ENCODE data around the gene DENND1A.
A peak's percentile ranks its signal among the peaks of the same experiment; 100 is the strongest.
"Not testable (repeated sequence)": the region's sequence is repeated elsewhere in the genome, so short reads cannot be mapped to it uniquely, and the experiment has no call there.

DENND1A gene

DNA sequence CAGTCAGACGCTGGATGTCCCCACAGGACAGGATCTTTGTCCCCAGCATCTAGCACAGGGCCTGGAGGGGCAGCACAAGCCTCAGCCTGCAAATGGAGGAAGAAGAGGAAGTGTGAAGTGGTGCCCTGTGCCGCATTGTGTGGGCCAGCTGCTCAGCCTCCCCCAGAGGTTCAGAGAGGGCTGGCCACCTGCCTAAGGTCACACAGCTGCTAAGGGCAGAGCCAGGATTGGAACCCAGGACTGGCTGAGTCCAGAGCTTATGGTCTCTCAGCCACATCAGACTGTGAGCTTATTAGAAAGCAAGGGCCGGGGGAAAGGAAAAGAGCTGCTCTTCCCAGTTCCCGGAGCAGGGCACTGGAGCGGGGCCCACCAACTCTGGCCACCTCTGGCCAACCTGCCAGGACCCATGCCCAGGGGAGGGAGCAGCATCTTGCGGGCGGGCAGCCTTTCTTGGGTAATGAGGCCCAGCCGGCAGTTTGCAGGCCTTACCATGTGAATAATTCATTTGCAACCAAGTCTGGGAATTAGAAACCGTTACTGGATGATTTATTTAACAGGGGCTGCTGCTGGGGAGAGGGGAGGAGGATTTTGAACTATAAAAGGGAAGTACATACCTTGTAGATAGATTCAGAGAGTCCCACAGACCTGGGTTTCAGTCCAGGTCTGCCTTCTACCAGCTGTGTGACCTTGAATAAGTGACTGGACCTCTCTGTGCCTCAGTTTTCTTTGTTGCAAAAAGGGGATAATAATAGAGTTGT lies 585.6 kb downstream of the DENND1A start:
- DNase-seq: no peak

DNA sequence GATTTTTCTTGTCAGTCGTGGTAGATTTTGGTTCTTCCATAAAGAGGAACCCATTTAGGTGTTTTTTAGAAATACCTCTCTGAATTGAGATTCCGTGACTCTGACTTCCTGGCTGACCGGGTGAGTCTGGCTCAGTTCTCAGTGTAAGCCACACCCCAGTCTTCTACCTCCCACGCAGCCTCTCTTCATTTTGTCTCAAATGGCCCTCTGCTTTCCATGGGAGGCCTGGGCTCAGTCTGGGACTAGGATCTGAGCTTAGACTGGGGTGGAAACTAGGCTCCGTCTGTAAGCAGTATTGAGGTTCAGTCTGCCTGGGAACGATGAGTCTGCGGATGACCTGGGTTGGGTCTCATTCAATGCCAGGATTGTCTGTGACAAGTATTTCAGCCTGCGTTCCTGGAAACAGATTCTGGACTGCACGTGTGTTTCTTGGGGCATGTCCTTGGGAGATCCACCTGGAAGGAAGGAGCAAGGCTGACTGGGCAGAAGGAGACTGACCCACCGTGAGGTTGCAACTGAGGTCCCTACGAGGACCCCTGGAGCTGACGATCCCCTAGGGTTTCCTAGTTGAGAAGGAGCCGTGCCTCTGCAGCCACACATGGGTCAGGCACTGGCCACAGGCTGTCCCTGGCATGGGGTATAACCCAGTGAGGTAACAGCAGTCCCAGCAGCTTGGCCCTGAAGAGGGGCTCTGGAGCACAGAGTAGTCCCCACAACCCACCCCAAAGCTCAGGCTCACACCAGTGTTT lies 586.3 kb downstream of the DENND1A start:
- DNase-seq: no peak

DNA sequence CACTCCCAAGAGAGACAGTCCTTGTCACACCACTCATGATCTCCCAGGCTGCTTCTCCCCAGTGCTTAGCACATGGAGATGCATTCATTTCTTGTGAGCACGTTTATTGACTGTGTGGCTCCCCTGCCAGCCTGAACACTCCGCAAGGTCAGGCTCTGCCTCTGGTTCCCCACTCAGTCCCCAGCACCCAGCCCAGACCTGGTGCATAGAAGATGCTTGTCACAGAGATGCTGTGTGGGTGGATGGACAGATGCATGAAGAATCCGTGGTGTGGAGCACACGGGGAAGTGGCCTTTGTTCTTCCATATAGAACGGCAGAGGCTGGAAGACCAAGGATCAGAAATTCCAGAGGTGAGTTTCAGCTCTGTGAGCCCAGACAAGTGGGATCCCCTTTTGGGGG lies 587.7 kb downstream of the DENND1A start:
- no peak for DNase-seq

DNA sequence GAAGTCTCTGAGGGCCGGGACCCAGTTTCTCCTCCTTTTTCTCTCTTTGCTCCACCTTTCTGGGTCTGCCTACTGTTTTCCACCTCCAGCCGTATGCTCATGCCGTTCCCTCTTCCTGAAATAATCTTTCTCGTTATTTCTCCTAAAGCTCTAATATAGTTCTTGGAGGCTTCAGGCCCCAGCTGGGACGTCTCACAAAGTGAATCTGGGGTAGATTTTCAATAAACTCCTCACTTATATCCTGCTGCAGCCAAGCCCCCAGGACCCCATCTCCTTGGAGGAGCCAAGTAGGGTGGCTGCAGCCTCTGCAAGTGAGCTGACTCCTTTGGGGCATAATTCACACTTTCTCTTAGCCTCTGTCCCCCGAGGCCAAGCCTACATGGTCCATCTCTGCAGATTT lies 588.1 kb downstream of the DENND1A start:
- DNase-seq: no peak

DNA sequence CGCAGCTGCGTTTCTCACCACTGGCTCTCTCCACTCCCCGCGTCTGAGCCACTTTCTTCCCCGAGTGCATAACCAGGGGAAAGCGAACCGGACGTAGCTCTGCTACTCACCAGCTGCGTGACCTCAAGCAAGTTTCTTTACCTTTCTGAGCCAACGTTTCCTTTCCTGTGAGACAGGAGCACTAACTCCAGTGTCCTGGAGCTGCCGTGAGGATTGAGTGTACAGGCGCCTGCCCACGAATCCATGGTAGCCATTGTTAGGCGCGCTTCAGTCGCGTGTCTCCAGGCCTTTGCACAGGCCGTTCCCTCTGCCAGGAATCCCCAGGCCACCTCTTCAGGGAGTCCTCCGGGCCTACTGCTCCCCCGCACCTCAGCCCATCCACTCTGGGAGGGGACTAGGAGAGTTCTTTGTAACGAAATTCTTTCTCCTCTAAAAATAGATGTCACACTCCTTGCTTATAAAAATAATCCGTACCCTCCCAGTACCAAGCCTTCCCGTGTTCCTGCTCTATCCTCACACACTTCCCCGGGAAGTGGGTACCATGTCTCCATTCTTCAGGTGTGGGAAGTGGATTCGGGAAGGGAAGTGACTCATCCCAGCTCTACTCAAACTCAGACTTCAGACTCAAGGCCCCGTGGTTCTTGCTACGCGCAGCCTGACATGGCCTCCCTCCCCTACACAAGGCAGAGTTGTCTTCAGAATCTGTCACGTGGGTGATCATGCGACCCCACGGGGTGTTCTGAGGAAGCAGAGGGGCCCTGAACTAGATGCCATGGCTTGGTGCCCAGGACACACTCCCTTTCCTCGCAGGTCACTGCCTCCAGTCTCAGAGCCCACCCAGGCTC lies 590.0 kb downstream of the DENND1A start:
- no peak for DNase-seq

DNA sequence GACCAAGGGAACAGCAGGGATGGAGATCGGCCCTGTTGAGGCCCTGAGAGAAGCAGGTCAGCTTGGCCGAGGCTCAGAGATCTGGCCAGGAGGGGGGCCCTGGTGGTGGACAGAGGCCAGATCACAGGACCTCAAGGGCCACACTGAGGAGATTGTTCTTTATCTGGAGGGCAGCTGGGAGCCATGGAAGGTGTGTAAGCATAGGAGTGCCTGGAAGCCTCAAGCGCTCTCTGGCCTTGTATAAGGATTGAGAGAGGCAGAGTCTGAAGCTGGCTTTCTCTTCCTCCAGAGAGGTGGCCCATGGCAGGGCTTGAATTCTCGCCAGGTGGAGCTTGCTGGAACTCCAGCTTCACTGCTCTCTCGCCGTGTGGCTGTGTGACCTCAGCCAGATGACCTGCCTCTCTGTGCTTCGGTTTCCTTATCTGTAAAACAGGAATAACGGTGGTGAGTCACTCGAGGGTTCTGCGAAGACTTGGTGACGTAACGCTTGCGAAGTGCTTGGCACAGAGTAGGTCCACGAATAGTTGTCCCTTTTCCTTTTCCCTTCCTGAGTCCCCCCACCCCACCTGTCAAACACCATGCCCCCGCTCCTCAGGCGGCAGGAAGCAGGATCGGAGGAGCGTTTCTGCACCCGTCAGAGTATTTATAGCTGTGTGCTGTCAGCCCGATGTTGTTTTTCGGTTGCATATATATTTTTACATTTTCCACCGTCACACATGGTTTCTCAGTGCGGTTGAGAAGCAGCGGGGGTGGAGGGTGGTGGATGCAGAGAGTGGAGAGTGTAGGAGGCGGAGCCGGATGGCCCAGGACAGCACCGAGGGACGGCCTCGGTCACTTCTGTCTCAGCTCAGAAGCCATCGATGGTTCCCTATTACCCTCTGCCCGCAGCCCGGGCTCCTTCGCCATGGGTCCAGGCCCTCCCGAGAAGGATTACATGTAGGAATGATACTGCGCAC lies 590.9 kb downstream of the DENND1A start:
- no peak for DNase-seq

DNA sequence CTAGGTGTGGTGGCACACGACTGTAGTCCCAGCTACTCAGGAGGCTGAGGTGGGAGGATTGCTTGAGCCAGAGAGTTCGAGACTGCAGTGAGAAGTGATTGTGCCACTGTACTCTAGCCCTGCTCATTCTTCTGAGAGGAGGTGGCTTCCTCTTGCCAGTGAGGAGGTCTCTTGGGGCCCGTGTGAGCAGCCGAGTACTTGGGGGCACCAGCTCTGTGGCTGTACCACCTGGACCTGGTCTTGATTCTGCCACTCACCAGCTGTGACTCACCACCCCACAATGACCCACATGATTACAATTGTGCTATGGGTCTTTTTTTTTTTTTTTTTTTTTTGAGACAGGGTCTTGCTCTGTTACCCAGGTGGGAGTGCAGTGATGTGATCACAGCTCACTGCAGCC lies 592.0 kb downstream of the DENND1A start:
- DNase-seq: no peak

DNA sequence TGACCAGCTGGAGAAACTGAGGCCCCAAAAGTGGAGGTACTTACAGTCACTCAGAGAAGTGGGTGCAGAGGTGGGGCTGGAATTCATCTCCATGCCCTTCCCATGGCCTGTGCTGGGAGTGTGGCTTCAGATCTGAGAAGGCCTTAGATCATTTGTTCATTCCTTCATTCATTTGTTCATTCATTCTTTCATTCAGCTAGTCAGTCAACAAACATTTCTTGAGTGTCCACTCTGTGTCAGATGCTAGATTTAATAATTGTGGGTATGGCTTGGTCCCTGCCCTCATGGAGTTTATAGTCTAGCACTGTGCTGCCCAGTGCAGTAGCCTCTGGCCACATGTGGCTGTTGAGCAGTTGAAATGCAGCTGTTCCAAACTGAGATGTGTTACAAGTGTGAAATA lies 593.0 kb downstream of the DENND1A start:
- DNase-seq: no peak

DNA sequence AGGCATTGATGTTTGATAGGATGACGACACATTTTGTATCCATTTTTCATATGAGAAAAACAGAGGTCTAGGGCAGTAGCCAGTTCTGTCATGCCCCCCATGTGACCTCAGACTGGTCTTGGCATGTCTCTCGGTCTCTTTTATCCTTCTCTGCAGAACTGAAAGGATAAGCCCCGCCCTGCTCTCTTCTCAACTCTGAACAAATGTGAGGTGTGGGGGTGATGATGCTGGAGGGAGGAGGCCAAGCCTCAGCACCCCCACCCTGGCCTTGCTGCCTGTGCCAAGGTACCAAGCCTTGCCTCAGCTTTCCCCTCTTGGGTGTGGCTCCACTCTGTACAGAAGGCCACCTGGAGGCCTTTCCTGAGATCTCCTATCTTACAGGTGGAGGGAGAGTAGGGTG lies 593.5 kb downstream of the DENND1A start:
- no peak for DNase-seq

DNA sequence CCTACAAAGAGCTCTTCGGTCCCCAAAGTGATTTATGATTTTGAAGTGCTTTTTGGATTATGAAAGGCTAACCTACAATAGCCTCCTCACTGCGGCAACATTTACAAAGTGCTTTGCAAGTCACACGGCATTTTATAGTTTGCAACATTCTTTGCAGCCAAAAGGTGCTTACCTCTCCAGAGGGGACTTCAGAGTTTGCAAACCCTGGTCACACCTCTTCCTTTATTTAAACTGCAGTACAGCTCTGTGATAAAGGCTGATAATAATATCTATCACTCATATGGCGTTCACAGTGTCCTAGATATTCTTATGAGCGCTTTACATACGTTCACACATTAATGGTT lies 594.0 kb downstream of the DENND1A start:
- no peak for DNase-seq

DNA sequence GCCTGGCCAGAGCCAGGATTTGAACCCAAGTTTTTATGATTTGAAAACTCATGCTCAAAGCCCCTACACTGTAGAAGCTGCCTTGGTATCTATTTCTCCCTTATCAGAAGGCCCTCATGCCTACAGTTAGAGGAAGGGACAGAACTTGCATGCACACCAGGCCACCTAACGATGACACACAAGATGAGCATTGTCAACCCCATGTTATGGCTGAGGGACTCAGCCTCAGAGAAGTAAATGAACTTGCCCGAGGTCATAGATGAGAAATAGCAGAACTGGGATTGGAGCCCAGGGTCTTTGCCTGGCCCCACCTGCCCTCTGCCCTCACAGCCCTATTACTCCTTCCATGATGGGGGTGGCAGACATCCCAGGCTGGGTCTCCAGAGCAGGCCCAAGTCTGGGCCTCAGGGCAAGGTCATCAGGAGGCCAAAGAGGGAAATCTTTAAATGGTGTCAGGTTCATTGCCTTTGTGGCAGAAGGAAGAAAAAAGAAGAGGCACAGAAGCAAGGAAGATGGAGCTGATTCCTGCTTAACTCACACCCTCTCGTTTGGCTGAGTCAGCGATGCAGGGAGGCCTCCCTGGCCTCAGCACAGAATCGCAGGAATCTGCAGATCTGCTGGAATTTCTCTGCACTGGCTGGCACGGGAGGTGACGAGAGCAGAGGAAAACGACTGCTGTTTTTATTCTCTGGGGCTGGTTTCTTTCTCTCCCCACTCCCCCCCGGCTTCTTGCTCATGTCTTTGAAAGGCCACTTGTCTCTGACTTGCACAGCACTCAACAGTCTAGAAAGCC lies 594.5 kb downstream of the DENND1A start:
- DNase-seq: peak in 1 of 2 experiments; percentile 20

DNA sequence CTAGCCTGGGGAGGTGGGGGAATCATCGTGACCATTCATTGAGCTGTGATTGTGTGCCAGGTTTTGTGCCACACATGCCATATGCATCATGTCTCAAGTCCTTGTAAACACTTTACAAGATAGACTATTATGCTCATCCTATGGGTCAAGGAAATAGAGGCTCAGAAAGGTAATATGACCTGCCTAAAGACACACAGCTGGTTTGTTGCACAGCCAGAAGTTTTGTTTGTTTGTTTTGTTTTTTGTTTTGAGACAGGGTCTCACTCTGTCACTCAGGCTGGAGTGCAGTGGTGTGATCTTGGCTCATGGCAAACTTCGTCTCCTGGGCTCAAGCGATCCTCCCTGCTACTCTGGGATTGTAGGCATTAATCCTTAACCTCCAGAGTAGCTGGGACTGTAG lies 595.3 kb downstream of the DENND1A start:
- no peak for DNase-seq

DNA sequence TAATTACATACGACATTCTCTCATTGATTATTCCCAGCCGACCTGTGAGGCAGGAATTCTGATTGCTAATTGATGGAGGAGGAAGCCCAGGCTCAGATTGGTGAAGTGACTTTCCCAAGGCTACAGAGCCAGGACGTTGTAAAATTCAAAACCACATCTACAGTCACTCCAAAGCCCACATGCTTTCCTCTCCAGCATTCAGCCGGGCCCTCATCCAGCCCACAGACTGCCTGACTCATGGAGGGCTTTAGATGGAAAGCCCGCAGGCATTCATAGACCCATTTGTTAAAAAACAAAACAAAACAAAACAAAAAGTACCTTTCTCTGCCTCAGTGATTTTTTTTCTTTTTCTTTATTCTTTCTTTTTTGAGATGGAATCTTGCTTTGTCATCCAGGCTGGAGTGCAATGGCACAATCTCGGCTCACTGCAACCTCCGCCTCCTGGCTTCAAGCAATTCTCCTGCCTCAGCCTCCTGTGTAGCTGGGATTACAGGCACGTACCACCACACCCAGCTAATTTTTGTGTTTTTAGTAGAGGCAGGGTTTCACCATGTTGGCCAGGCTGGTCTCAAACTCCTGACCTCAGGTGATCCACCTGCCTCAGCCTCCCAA lies 596.8 kb downstream of the DENND1A start:
- DNase-seq: not testable (repeated sequence)

DNA sequence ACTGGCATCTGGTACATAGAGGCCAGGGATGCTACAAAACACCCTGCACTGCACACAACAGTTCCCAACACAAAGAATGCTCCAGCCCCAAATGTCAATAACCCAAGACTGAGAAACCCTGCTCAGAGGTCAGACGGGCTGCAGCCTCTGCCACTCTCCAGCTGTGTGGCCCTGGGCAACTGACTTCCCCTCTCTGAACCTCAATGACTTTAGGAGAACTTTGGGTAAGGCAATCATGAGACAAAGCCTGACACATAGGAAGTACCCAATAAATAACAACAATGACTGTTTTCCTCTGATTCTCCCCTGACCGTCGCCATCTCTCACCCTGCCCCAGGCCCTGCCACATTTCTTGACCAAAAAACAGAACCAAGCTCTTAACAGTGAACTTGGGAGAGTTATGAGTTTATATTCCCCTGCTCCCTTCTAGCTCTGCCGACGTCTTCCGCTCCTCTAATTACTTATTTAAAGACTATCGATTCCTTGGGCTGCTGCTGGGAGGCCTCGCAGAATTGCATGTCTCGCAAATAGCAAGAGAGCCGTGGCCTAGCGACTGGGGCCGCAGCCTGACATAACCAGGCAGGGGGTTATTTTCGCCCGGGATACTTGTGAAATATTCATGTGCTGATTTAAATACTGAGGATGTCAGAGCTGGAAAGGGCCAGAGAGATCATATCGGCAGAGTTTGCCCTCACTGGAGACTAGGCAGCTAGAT lies 598.4 kb downstream of the DENND1A start:
- no peak for DNase-seq

Data from NCI-H524 (cell line).